H9 (cell line): Measurements from ENCODE around the gene ZMYM2. TPM values are rescaled to one million over a fixed set of nuclear protein-coding genes. Genes with fewer than 3 reads are reported as not detected.
"Not testable (repeated sequence)": the region's sequence is repeated elsewhere in the genome, so short reads cannot be mapped to it uniquely, and the experiment has no call there.

ENCODE experiments used
- DNase-seq: peaks from one replicate; pipeline ENCODE4 v3.0.0-alpha.2; 2017
- H2AFZ ChIP-seq: one replicate; pipeline ENCODE4 v1.6.1; 2013; ENCODE audit warnings: mild to moderate bottlenecking, low read length, control low read depth, moderate library complexity
- H2AK5ac ChIP-seq: 2 replicates; pipeline ENCODE4 v1.6.1; 2013; ENCODE audit warnings: low read length, control low read depth, mixed read lengths; ENCODE audit not compliant: insufficient read length
- H2BK120ac ChIP-seq: one replicate; pipeline ENCODE4 v1.6.1; 2013; ENCODE audit warnings: low read depth, mild to moderate bottlenecking, low read length, control low read depth, inconsistent platforms; ENCODE audit not compliant: poor library complexity, severe bottlenecking
- H2BK12ac ChIP-seq: 2 replicates; pipeline ENCODE4 v1.6.1; 2013; ENCODE audit warnings: low read length, control low read depth, mixed read lengths, low read depth; ENCODE audit not compliant: insufficient read length
- H2BK15ac ChIP-seq: 2 replicates; pipeline ENCODE4 v1.6.1; 2013; ENCODE audit warnings: low read depth, low read length, control low read depth
- H2BK20ac ChIP-seq: one replicate; pipeline ENCODE4 v1.6.1; 2013; ENCODE audit warnings: low read depth, mild to moderate bottlenecking, low read length, control low read depth, inconsistent platforms; ENCODE audit not compliant: poor library complexity, severe bottlenecking
- H2BK5ac ChIP-seq: 2 replicates; pipeline ENCODE4 v1.6.1; 2013; ENCODE audit warnings: low read length, control low read depth, mixed read lengths; ENCODE audit not compliant: insufficient read length
- H3K14ac ChIP-seq: 2 replicates; pipeline ENCODE4 v1.6.1; 2013; ENCODE audit warnings: low read length, control low read depth; ENCODE audit not compliant: insufficient read depth
- H3K18ac ChIP-seq: 2 replicates; pipeline ENCODE4 v1.6.1; 2013; ENCODE audit warnings: low read depth, mild to moderate bottlenecking, mixed read lengths, low read length, control low read depth; ENCODE audit not compliant: insufficient read length
- H3K23ac ChIP-seq: 2 replicates; pipeline ENCODE4 v1.6.1; 2013; ENCODE audit warnings: low read length, control low read depth, mixed read lengths, low read depth; ENCODE audit not compliant: insufficient read length
- H3K23me2 ChIP-seq: 2 replicates; pipeline ENCODE4 v1.6.1; 2013; ENCODE audit warnings: low read depth, mild to moderate bottlenecking, mixed read lengths, low read length, control low read depth; ENCODE audit not compliant: insufficient read length, poor library complexity, severe bottlenecking
- H3K27ac ChIP-seq: 2 replicates; pipeline ENCODE4 v1.5.1; 2013; ENCODE audit warnings: low read length, control low read depth, mixed read lengths, low read depth; ENCODE audit not compliant: insufficient read length
- H3K27me3 ChIP-seq: 2 replicates; pipeline ENCODE4 v1.6.1; 2013; ENCODE audit warnings: low read length, control low read depth, inconsistent platforms; ENCODE audit not compliant: insufficient read depth
- H3K4ac ChIP-seq: 2 replicates; pipeline ENCODE4 v1.6.1; 2013; ENCODE audit warnings: low read depth, mild to moderate bottlenecking, control low read depth, inconsistent platforms, low read length, moderate library complexity
- H3K4me1 ChIP-seq: 2 replicates; pipeline ENCODE4 v1.6.1; 2013; ENCODE audit warnings: low read length, control low read depth, inconsistent platforms; ENCODE audit not compliant: insufficient read depth
- H3K4me2 ChIP-seq: 2 replicates; pipeline ENCODE4 v1.6.1; 2013; ENCODE audit warnings: low read length, control low read depth, mixed read lengths; ENCODE audit not compliant: insufficient read length, insufficient read depth
- H3K56ac ChIP-seq: 2 replicates; pipeline ENCODE4 v1.6.1; 2013; ENCODE audit warnings: low read depth, mild to moderate bottlenecking, mixed read lengths, low read length, control low read depth; ENCODE audit not compliant: insufficient read length
- H3K79me1 ChIP-seq: 2 replicates; pipeline ENCODE4 v1.6.1; 2013; ENCODE audit warnings: low read depth, mild to moderate bottlenecking, moderate library complexity, low read length, control low read depth, inconsistent platforms; ENCODE audit not compliant: insufficient read depth, poor library complexity, severe bottlenecking
- H3K79me2 ChIP-seq: 2 replicates; pipeline ENCODE4 v1.6.1; 2013; ENCODE audit warnings: low read length, control low read depth, inconsistent platforms; ENCODE audit not compliant: insufficient read depth
- H3K9ac ChIP-seq: 2 replicates; pipeline ENCODE4 v1.6.1; 2013; ENCODE audit warnings: low read length, control low read depth, mixed read lengths; ENCODE audit not compliant: insufficient read length; ENCODE audit errors: extremely low read depth
- H3K9me3 ChIP-seq: one replicate; pipeline ENCODE4 v1.6.1; 2013; ENCODE audit warnings: low read depth, low read length, inconsistent platforms; ENCODE audit not compliant: control insufficient read depth
- H3T11ph ChIP-seq: one replicate; pipeline ENCODE4 v1.6.1; 2013; ENCODE audit warnings: mild to moderate bottlenecking, low read length, control low read depth, inconsistent platforms
- H4K20me1 ChIP-seq: one replicate; pipeline ENCODE4 v1.6.1; 2013; ENCODE audit not compliant: control insufficient read depth, insufficient read length, insufficient read depth
- H4K5ac ChIP-seq: 2 replicates; pipeline ENCODE4 v1.6.1; 2013; ENCODE audit warnings: low read depth, mild to moderate bottlenecking, mixed read lengths, low read length, control low read depth; ENCODE audit not compliant: insufficient read length
- H4K8ac ChIP-seq: replicated peaks from 2 replicates; pipeline ENCODE4 v1.6.1; 2013; ENCODE audit warnings: low read length, control low read depth, mixed read lengths, low read depth; ENCODE audit not compliant: insufficient read length
- H4K91ac ChIP-seq: 2 replicates; pipeline ENCODE4 v1.6.1; 2013; ENCODE audit warnings: low read depth, mild to moderate bottlenecking, moderate library complexity, mixed read lengths, low read length, control low read depth; ENCODE audit not compliant: insufficient read length
- H3K27ac Mint-ChIP-seq, 3 experiments: 2 replicates in 2 of 3; 3 replicates in 1 of 3; pipeline ENCODE4 v1.8.0; 2020 to 2021; ENCODE audit warnings: mixed read lengths in 3 of 3, mild to moderate bottlenecking in 1 of 3, moderate library complexity in 1 of 3
- H3K27me3 Mint-ChIP-seq: 2 replicates; pipeline ENCODE4 v1.8.0; 2021; ENCODE audit warnings: low read depth, mild to moderate bottlenecking, moderate library complexity, mixed read lengths
- H3K36me3 Mint-ChIP-seq, 3 experiments: 2 replicates in 2 of 3; 3 replicates in 1 of 3; pipeline ENCODE4 v1.8.0; 2020 to 2021; ENCODE audit warnings: low read depth in 3 of 3, mixed read lengths in 3 of 3; ENCODE audit not compliant: insufficient read depth in 1 of 3
- H3K4me1 Mint-ChIP-seq, 2 experiments: 2 replicates each; pipeline ENCODE4 v1.8.0; 2020; ENCODE audit warnings: mixed read lengths in 2 of 2
- H3K4me3 Mint-ChIP-seq, 2 experiments: 2 replicates in 1 of 2; 3 replicates in 1 of 2; pipeline ENCODE4 v1.8.0; 2020 to 2021; ENCODE audit warnings: mild to moderate bottlenecking in 2 of 2, mixed read lengths in 2 of 2, moderate library complexity in 1 of 2
- H3K9me3 Mint-ChIP-seq, 2 experiments: 2 replicates in 1 of 2; 3 replicates in 1 of 2; pipeline ENCODE4 v1.8.0; 2020; ENCODE audit warnings: mild to moderate bottlenecking in 2 of 2, mixed read lengths in 2 of 2, moderate library complexity in 1 of 2
- WGBS: extraction: QIAGEN DNeasy Blood & Tissue Kit; methylation state at CpG from one replicate; pipeline ENCODE4 v1.1.7; 2013; ENCODE audit warnings: missing lambda C conversion rate, low lambda C conversion rate, mixed read lengths; ENCODE audit not compliant: insufficient read length; ENCODE audit errors: extremely low coverage; 5-methylcytosine and 5-hydroxymethylcytosine counted together
- total RNA-seq: library from RNA; stranded (reverse); gene quantifications from 2 replicates; pipeline ENCODE4 v1.2.1, GENCODE V29; 2021
- TF ChIP-seq, protein P1 (sequence below): fragments of 200-600 bp; sonication (generic); conservative IDR thresholded peaks from 3 replicates; pipeline ENCODE4 v1.8.0; 2021; ENCODE audit warnings: antibody characterized with exemption, mild to moderate bottlenecking

Gene ZMYM2
- total RNA-seq, 1 experiment from 2014 or later: 173 TPM

DNA sequence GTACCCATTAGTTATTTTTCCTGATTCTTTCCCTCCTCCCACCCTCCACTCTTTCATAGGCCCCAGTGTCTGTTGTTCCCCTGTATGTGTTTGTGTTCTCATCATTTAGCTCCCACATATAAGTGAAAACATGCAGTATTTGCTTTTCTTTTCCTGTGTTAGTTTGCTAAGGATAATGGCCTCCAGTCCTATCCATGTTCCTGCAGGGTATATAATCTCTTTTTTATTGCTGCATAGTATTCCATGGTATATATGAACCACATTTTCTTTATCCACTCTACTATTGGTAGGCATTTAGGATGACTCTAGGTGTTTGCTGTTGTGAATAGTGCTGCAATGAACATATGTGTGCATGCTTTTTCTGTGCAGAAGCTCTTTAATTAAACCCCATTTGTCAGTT is 79.4 kb downstream of the ZMYM2 start:
- no peak for DNase-seq
- H3K79me2 ChIP-seq: no peaks in the 10 kb centered on the region; the same call in 1 of the 2 replicates

DNA sequence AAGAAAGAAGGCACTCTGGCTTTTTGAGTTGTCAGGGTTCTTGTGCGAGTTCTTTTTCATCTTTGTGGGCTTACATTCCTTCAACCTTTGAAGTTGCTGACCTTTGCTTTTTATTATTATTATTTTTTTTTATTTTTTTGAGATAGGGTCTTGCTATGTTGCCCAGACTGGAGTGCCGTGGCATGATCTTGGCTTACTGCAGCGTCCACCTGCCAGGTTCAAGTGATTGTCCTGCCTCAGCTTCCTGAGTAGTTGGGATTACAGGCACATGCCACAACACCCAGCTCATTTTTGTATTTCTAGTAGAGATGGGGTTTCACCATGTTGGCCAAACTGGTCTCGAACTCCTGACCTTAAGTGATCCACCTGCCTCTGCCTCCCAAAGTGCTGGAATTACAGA is 84.1 kb downstream of the ZMYM2 start:
- H3K4me1 Mint-ChIP-seq: peaks cover 4 to 11% of the 10 kb centered on the region in 2 experiments; a peak in 3 of 4 replicates
- no CpG with 5 or more reads among the region's 4 CpGs for WGBS
- H3K4me3 Mint-ChIP-seq, H3K56ac ChIP-seq, H2AFZ ChIP-seq, H3K9ac ChIP-seq, H4K8ac ChIP-seq, H2AK5ac ChIP-seq, H3K4ac ChIP-seq, H3K23me2 ChIP-seq, H2BK20ac ChIP-seq, H3K18ac ChIP-seq, H3K27ac ChIP-seq, H3K9me3 ChIP-seq, H3T11ph ChIP-seq, H2BK120ac ChIP-seq, H3K4me1 ChIP-seq, H3K4me2 ChIP-seq, H3K79me2 ChIP-seq, H4K20me1 ChIP-seq, H4K91ac ChIP-seq, H3K79me1 ChIP-seq, H2BK15ac ChIP-seq, H3K23ac ChIP-seq, H3K27me3 Mint-ChIP-seq, H3K27me3 ChIP-seq, H4K5ac ChIP-seq, H3K14ac ChIP-seq, H3K27ac Mint-ChIP-seq, DNase-seq, H2BK5ac ChIP-seq, H2BK12ac ChIP-seq, H3K9me3 Mint-ChIP-seq: not testable (repeated sequence)
- H3K36me3 Mint-ChIP-seq: peaks cover 46 to 78% (median 68%) of the 10 kb centered on the region in 3 experiments

More for the DNA sequence above, 79.4 kb downstream of the ZMYM2 start:
- H3K56ac ChIP-seq: no peak overlapping the region
- H3K4me3 Mint-ChIP-seq: no peak overlapping the region
- H3K4me1 Mint-ChIP-seq: peaks cover 0 to 7% of the 10 kb centered on the region in 2 experiments; a peak in 1 of 4 replicates
- no peak overlapping the region for H2BK5ac ChIP-seq
- H3K4ac ChIP-seq: no peak overlapping the region
- peaks cover 67 to 94% (median 92%) of the 10 kb centered on the region in 3 experiments for H3K36me3 Mint-ChIP-seq
- H3K9me3 ChIP-seq: no peaks in the 10 kb centered on the region
- no peak overlapping the region for H3K27ac ChIP-seq
- H4K8ac ChIP-seq: no peak overlapping the region
- H3K4me2 ChIP-seq: no peak overlapping the region
- H3K18ac ChIP-seq: no peak overlapping the region
- no peak overlapping the region for H2BK20ac ChIP-seq
- H4K91ac ChIP-seq: no peak overlapping the region
- no peak overlapping the region for H3K14ac ChIP-seq
- no peak overlapping the region for H2BK15ac ChIP-seq
- no peak overlapping the region for H2BK12ac ChIP-seq
- H3K9me3 Mint-ChIP-seq: no peaks in the 10 kb centered on the region
- no peak overlapping the region for H4K5ac ChIP-seq
- no peaks in the 10 kb centered on the region for H3K4me1 ChIP-seq
- no peaks in the 10 kb centered on the region for H3K27me3 Mint-ChIP-seq
- H2BK120ac ChIP-seq: no peak overlapping the region
- no peaks in the 10 kb centered on the region for H3K23me2 ChIP-seq
- H2AK5ac ChIP-seq: no peak overlapping the region
- H3K27ac Mint-ChIP-seq: no peak overlapping the region
- H3K23ac ChIP-seq: no peak overlapping the region
- H3T11ph ChIP-seq: no peak overlapping the region
- TF ChIP-seq, protein P1, sequence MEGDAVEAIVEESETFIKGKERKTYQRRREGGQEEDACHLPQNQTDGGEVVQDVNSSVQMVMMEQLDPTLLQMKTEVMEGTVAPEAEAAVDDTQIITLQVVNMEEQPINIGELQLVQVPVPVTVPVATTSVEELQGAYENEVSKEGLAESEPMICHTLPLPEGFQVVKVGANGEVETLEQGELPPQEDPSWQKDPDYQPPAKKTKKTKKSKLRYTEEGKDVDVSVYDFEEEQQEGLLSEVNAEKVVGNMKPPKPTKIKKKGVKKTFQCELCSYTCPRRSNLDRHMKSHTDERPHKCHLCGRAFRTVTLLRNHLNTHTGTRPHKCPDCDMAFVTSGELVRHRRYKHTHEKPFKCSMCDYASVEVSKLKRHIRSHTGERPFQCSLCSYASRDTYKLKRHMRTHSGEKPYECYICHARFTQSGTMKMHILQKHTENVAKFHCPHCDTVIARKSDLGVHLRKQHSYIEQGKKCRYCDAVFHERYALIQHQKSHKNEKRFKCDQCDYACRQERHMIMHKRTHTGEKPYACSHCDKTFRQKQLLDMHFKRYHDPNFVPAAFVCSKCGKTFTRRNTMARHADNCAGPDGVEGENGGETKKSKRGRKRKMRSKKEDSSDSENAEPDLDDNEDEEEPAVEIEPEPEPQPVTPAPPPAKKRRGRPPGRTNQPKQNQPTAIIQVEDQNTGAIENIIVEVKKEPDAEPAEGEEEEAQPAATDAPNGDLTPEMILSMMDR: no peak
- H2AFZ ChIP-seq: no peak overlapping the region
- no peak overlapping the region for H3K9ac ChIP-seq
- no peaks in the 10 kb centered on the region for H3K27me3 ChIP-seq
- no peaks in the 10 kb centered on the region for H4K20me1 ChIP-seq
- no peaks in the 10 kb centered on the region for H3K79me1 ChIP-seq
